ENCODE measurements around the gene ADAMTS13. TPM values are rescaled to one million over a fixed set of nuclear protein-coding genes. Genes with fewer than 3 reads are reported as not detected.
"Not testable (repeated sequence)": the region's sequence is repeated elsewhere in the genome, so short reads cannot be mapped to it uniquely, and the experiment has no call there.

The ADAMTS13 gene
- total RNA-seq, 1 donor from 2014 or later: 4.2 TPM

DNA sequence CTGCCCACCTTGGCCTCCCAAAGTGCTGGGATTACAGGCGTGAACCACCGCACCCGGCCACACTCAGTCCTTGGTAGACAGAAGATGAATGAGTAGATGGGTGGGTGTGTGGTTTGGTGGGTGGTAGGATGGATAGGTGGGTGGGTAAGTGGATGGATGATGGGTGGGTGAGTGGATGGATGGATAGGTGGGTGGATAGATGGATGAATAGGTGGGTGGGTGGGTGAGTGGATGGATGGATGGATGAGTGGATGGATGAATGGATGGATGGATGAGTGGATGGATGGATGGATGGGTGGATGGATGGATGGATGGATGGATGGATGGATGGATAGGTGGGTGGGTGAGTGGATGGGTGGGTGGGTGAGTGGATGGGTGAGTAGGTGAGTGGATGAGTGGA is 29.9 kb upstream of the ADAMTS13 start:
- not testable (repeated sequence) for DNase-seq

DNA sequence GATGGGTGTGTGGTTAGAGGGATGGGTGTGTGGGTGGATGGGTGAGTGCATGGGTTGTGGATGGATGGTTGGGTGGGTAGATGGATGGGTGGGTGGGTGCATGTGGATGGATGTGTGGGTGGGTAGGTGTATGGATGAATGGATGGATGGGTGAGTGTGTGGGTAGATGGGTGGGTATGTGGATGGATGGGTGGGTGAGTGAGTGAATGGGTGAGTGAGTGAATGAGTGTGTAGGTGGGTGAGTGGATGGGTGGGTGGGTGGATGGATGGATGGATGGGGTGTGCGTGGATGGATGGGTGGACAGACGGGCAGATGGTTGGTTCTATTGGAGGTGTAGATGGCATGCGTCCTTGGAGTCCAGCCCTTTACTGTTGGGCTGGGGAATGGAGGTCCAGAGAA is 28.8 kb upstream of the ADAMTS13 start:
- DNase-seq: no peak

DNA sequence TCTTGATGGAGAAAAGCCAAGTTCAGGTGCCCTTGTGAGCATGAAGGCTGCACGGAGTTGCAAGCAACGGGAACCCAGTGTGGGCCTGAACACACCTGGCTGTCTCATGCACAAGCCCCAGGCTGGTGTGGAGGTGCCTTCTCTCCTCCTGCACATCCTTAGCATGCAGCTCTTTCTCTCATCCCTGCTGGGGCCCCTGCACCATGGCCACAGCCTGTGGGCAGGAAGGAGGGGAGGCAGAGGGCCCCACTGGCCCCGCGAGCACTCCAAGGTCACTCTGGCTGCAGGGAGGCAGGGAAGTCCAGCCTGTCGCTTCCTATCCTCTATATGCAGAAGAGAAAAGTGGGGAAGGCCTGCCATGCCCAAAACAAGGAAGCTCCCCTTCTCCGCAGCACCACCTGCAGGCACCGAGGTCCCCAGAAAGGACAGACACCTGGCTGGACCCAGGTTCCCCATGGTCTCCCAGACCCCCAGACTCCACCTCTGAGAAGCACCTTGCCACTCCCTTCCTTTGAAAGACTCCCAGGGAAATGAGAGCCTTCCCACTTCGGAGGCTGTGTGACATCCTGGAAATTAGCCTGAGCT is 27.4 kb upstream of the ADAMTS13 start:
- DNase-seq: no peak

DNA sequence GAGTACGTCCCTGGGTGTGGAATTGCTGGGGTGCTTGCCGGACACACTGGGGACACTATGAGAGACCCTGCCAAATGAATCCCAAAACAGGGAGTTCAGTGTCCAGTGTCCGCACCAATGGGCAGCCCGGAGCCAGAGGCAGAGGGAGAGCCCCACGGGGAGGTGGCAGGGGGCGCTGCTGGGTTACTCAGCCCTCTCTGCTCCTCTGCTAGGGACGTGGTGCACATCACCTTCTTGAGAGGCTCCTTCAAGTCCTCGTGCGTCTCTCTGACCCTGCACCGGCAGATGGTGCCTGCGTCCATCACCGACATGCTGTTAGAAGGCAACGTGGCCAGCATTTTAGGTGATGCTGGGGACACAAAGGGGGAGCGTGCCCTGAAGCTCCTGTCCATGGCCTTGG is 25.2 kb upstream of the ADAMTS13 start:
- DNase-seq: no peak

DNA sequence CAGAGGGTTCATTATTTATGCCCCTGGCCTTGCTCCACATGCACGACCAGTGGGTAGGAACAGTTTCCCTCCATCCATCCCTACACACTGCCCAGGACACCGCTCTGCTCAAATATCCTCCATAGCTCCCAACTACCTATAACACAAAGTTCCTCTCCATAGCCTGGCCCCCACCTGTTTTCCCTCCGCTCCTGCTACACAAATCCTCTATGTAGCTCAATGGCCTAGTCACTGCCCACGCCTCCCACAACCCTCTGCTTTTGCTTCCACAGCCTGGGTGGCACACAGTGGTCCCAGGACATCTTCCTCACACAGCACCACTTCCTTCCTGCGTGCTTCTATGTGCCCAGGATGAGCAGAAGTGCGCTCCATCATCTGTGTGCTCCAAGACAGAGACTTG is 24.8 kb upstream of the ADAMTS13 start:
- no peak for DNase-seq

DNA sequence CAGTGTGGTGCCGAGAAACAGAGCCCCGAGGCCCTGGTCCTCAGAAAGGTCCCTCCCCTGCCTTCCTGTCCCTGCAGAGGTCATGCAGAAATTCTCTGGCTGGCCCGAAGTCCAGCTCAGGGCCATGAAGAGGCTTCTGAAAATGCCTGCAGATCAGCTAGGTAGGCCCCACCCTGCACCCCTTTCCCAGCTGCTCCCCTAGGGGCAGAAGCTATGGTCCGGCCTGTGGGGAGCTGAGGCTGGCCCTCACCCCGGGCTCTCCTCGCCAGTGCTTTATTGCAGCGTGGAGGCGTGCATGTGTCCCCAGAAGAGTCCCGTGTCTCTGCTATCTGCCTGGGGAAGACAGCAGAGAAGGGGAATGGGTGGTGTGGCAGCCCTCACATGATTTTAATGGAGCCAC is 24.3 kb upstream of the ADAMTS13 start:
- DNase-seq: no peak

DNA sequence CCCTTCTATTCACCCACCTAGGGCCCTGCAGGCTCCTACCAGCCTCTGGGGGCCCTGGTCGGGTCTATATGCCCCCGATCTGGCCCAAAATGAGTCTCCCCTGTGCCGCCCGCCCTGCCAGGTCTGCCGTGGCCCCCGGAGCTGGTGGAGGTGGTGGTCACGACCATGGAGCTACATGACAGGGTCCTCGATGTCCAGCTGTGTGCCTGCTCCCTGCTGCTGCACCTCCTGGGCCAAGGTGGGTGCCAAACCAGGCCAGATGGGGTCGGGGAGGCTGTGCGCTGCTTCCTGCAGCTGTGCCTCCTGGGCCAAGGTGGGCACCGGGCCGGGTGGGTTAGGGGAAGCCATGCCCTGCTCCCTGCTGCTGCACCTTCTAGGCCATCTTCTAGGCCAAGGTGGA is 21.9 kb upstream of the ADAMTS13 start:
- no peak for DNase-seq

DNA sequence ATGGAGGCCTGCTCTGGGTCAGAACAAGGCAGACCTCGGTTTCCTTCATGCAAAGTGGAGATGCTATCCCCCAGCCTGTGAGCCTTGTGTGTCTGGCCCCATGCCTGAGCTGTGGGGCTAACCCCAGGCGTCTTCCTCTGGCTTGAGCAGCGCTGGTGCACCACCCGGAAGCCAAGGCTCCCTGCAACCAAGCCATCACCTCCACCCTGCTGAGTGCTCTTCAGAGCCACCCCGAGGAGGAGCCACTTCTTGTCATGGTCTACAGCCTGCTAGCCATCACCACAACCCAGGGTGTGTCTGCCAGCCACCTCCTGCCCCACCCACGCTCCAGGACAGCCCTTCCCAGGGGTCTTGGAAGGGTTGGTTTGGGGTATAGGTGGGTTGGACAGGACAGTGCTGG is 20.6 kb upstream of the ADAMTS13 start:
- DNase-seq: no peak

DNA sequence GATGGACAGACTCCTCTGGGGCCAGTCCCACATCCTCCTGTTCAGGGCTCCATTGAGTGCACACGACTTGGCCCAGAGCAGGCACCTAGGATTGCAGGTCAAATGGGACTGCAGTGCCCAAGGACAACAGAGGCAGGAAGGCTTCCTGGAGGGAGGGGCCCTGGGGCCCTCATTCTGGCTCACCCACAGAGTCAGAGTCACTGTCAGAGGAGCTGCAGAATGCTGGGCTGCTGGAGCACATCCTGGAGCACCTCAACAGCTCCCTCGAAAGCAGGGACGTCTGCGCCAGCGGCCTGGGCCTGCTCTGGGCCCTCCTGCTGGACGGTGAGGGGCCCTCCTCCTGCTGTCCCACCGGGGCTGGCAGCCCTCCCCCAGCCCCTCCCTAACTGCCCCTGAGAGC is 19.5 kb upstream of the ADAMTS13 start:
- no peak for DNase-seq

DNA sequence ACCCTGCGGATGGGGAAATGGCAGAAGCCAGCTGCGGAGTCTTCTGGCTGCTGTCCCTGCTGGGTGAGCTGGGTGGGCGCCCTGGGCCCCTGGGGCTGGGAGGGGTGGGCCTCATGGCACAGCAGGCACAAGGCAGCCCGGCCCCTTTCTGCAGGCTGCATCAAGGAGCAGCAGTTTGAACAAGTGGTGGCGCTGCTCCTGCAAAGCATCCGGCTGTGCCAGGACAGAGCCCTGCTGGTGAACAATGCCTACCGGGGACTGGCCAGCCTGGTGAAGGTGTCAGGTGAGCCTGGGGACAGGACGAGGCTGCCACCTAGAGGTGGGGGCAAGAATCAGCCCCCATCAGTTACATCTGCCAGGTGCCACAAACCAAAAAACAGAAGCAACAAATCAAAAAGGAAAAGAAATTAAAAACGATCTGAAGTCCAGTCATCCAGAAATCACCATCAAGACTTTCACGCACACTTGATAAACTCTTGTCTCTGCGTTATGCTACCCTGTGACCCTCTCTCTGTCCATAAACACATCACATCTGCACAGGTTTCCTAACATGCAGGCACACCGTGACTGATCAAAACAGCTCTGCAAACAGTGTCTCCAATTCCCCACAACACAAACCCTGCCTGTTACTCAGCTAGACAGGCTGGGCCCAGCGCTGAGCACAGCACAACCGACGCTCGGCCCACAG is 18.3 kb upstream of the ADAMTS13 start:
- no peak for DNase-seq

DNA sequence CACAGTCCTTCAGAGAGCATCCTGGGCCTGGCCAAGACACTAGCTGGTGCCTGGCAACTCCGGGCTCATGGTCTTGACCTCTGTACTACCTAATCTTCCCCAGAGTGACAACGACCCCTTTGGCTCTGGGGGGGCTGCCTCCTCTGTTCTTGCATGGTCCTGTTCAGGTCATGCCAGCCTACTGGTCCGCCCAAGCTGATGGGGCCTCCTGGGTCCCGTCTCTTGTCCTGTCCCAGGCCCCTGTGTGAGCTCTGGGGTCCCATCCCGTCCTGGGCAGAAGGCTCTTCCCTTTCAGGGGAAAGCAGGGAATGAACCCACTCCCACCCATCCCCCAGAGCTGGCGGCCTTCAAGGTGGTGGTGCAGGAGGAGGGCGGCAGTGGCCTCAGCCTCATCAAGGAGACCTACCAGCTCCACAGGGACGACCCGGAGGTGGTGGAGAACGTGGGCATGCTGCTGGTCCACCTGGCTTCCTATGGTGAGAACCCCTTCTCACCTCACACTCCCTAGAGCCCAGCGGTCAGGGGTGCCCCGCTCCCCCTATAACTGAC is 17.6 kb upstream of the ADAMTS13 start:
- no peak for DNase-seq

DNA sequence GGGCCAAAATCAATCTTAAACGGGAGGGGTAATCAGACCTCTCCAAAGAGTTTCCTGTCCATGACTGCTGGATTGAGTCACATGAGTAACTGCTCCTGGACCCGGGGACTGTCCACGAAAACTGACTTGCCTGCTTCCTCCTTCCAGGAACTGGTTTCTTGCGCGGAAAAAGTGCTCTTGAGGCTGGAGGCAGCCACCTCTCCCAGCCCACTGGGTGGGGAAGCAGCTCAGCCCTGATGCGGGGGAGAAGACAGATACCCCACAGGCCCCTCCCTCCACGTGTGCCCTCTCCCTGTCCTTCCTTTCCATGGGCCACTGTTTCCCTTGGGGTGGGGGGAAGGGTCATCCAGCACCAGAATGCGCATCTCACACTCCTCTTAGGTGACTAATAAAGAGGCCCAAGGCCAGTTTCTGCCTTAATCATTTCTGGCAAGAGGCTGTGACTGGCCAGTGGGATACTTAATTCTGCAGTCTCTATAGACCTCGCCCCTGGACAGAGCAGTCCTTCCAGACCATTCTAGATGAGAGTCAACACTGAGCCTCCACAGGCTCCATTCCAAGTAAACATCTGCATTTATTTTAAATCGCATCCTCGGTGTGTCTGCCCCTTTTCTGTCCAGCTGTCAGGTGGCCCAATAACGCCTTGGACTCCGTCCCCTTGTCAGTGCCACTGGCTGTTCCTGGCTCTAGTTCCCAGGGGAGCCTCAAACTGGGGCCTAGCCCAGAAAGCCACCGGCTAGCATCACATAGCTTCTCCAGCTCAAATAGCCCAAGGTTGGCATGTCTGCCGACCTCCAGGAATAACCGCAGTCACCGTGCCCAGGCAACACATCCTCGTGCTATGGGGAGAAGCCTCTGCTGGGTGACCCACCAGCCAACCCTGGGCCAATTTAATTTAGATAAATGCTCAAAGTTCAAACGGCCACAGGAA is 16.4 kb upstream of the ADAMTS13 start:
- DNase-seq: no peak

DNA sequence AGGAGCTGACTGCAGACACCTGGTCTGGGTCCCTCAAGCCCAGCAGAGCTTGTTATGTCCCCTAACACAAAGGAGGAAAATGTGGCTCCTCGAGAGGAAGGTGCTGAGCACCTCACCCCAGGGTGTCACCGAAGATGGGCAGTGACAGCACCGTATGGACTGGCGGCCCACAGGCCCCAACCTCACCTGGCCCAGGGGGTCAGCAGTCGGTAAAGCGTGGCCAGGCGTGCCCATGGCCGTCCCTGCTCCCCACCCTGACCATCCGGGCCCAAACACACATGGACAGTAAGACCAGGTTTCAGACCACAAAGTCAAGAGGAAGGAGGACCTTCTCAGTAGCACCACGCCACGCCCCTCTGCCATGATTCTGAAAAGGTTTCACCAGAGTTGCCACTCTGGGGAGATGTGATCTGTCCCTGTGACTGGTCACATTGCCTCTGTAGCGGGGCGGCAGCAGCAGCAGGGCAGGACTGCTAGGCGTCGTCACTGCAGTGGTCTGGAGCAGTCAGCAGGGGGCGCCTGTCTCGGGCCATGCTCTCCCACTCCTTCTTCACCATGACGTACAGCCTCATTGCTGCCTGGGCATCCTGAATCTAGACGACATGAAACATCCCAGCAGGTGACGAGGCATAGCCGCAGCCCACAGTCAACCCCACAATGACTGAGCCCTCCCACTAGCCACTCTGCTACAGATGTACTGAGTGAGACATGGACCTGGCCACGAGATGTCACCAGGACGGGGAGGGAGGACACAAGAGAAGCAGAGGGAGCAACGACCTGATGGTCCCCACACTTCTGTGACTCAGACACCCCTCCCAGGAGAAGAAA is 15.5 kb upstream of the ADAMTS13 start:
- peak; percentile 80 for DNase-seq

DNA sequence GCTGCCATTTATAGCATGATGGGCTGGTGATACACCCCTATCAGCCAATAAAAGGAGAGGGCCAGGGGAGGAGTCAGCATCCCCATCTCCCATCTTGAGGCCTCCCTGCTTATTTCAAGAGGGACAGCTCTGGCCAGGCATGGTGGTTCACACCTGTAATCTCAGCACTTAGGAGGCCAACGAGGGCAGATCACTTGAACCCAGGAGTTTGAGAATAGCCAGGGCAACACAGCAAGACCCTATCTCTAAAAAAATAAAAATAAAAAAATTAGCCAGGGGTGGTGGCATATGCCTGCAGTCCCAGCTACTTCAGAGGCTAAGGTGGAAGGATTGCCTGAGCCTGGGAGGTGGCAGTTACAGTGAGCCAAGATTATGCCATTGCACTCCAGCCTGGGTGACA is 14.1 kb upstream of the ADAMTS13 start:
- DNase-seq: no peak

DNA sequence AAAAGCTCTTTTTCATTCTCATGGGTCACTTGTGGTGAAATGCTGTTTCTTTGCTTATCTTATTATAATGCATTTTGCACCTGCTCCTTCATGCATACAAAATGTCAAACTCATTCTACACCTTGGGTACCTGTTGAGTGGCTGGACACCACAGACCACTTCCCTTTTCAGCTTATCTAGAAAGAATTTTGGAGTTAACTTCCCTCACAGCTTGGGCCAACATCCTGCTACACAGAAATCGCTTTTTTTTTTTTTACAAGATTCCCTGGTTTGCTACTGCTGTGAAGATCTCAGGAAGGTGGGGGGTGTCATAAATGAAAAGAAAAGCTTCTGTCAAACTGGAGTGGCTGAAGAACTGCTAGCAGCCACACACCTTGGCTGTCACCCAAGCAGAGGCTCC is 7.0 kb upstream of the ADAMTS13 start:
- DNase-seq: no peak

DNA sequence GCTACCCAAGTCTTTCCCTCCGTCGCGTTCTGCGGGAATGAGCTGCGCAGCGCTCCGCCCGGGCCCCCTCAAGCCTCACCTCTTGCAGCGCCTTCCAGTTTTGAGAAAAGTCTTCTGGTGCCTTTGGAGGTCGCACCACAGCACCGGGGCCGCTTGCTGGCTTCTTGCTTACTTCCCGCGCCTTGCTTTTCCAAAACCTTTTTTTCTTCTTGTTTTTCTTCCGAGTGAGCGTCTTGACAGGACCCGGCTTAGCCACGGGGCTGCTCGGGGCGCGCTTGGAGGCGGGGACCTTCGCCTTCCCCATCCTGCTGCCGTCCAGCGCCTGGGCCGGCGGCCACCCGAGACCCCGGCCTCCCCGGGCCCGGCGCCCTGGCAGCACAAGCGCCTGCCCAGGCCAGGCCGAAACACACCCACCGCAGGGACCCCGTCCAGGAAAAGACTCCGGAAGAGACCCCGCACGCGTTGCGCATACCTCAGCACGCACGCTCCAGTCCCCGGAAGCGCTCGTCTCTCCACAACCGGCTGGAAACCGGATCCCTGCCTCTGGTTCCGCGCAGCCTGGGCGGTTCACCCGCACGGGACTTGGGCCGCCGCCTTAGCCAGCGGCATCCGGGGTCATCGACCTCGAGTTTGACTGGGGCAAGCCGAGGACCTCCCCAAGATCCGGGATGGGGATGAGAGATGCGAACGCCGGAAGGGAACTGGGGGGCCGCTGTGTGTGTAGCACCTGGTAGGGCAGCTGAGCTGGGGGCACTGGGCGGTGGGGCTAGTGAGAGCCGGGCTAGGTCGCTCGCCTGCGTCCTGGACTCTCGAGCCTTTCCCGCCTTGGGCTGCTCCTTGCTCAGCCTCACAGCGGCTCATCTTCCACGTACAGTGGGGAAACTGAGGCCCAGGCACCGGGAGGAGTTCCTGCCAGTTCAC is 4.4 kb upstream of the ADAMTS13 start, which contains the start of gene REXO4:
TSS of gene REXO4 (minus strand) at position 470 of the 921 bp plus-strand sequence. CDS start at position 304, 166 bp downstream.
- peak; percentile 93 for DNase-seq

DNA sequence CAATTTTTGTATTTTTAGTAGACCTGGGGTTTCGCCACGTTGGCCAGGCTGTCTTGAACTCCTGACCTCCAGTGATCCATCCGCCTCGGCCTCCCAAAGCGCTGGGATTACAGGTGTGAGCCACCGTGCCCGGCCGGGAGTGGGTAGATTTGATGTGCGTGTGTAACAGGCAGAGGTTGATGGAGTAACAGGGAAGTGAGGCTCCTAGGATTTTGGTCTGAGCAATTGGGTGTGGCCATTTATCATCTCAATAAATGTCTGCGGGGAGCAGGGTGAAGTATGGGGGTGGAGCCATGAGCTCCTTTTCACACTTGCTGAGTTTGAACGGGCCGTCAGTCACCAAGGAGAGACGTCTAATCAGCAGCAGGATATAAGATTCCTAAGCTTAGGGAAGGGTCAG is 3.2 kb upstream of the ADAMTS13 start:
- no peak for DNase-seq

DNA sequence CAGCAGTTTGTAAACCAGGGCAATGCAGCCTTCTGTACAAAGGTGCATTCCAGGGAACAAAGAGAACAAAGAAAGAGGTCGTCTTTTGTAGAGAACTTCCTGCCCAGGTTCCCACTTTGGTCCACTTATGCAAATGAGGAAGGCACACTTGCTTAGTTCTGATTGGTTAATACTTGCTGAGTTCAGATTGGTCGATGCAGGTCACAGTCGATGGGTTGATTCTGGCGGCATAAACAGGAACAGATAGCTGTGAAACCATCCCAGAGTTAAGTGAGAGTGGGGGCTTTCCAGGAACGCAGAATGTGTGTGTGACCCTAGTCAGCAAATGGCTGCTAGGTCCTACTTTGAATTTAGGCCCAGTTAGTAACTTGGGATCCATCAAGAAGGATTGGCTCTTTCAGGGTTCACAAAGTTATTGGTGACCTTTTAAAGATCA is 1.8 kb upstream of the ADAMTS13 start:
- DNase-seq: no peak

DNA sequence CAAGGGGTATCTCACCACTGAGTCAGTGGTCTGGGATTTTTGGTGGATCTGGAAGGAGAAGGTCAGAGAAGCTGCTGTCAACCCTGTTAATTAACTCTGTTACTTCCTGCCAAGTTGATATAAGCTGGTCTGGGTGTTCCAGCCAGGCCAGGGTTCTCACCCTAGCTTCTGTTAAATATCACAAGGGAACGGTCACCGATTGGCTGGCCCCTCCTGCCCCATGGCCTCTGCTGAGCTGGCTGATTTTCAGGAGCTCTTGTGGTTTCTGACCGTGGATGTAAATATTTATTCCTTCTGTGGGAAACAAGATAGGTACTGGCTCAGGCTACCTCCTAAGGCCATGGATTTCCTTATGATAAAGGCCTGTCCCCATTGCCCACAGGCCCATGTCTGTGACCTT is 1.0 kb downstream of the ADAMTS13 start:
- DNase-seq: no peak

DNA sequence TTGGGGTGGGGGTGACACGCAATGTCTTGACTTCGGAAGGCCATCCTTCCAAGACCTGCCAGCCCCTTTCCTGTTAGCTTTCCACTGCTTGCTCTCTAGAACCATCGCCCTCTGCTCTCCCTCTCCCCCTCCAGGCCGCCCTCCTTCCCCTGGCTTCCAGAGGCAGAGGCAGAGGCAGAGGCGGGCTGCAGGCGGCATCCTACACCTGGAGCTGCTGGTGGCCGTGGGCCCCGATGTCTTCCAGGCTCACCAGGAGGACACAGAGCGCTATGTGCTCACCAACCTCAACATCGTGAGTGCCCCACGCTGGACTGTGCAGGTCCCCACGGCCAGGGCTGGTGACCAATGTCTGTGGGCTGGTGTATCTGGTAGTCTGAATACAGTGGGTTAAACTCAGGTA is 2.0 kb downstream of the ADAMTS13 start:
- DNase-seq: no peak
